ENCODE measurements around the gene PMFBP1.

PMFBP1 gene

GRCh38 chr16:72123426-72123825 is 48.5 kb downstream of the PMFBP1 start:
- TF ChIP-seq, protein P1, sequence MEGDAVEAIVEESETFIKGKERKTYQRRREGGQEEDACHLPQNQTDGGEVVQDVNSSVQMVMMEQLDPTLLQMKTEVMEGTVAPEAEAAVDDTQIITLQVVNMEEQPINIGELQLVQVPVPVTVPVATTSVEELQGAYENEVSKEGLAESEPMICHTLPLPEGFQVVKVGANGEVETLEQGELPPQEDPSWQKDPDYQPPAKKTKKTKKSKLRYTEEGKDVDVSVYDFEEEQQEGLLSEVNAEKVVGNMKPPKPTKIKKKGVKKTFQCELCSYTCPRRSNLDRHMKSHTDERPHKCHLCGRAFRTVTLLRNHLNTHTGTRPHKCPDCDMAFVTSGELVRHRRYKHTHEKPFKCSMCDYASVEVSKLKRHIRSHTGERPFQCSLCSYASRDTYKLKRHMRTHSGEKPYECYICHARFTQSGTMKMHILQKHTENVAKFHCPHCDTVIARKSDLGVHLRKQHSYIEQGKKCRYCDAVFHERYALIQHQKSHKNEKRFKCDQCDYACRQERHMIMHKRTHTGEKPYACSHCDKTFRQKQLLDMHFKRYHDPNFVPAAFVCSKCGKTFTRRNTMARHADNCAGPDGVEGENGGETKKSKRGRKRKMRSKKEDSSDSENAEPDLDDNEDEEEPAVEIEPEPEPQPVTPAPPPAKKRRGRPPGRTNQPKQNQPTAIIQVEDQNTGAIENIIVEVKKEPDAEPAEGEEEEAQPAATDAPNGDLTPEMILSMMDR (IDR thresholded peaks at IDR 0.05; ENCODE audit: extremely low read depth, insufficient read depth, missing control alignments) = no peak
- in situ Hi-C loops (cut with MboI; ENCODE audit: low pct_unique_long_range_greater_than_20kb, low sequenced_read_pairs, unreplicated experiment) = loop anchor here (10.0 kb wide), 1 partner anchor 341 kb away; no protein-coding TSS in a partner anchor
- no peak for DNase-seq (ENCODE audit: low spot score)

DNA sequence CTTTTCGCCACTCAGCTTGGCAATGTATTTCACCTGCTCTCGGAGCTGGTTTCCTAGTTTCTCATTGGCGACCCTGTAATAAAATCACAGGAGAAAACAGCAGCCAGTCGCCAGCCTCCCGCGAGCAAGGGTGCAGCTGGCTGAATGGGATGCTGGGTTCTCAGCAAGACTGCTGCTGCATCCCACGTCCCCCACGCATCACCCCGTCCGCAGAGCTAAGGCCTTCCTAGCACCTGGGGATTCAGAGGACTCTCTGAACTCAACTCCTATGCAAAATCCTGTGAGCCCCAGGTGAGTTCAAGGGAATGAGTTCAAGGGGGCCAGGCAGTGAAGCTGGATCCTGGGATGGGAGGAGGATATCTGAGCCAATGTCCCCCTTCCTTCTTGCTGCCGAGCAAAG is 49.0 kb downstream of the PMFBP1 start:
- in situ Hi-C loops (cut with MboI; ENCODE audit: low pct_unique_long_range_greater_than_20kb, low sequenced_read_pairs, unreplicated experiment) = loop anchor here (10.0 kb wide), 1 partner anchor 342 kb away; no protein-coding TSS in a partner anchor
- no peak for DNase-seq (ENCODE audit: low spot score)
- TF ChIP-seq, protein P1 (IDR thresholded peaks at IDR 0.05; ENCODE audit: extremely low read depth, insufficient read depth, missing control alignments) = no peak

DNA sequence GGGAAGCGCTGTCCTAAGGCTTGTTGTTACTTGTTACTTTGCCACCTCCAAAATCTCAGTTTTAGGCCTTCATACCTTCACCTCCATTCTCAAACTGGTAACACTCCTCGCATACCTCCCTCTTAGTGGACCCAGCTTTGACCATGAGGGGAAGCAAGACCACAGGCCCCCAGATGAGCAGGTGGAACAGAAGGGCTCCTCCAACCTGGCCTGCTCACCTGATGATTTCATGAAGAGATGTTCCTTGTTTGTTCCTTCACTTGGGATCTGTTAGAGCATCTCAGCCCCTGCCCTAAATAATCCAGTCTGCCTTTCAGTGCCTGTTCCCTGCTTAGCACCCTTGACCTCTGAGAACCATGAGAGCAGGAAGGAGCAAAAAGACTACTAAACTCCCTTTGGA is 49.6 kb downstream of the PMFBP1 start:
- TF ChIP-seq, protein P1 (IDR thresholded peaks at IDR 0.05; ENCODE audit: extremely low read depth, insufficient read depth, missing control alignments) = no peak
- in situ Hi-C loops (cut with MboI; ENCODE audit: low pct_unique_long_range_greater_than_20kb, low sequenced_read_pairs, unreplicated experiment) = loop anchor here (10.0 kb wide), 1 partner anchor 342 kb away; no protein-coding TSS in a partner anchor

GRCh38 chr16:72120026-72120425 is 51.9 kb downstream of the PMFBP1 start:
- no peak for DNase-seq (ENCODE audit: low spot score)
- in situ Hi-C loops (cut with MboI; ENCODE audit: low pct_unique_long_range_greater_than_20kb, low sequenced_read_pairs, unreplicated experiment) = loop anchor here (10.0 kb wide), 1 partner anchor 345 kb away; no protein-coding TSS in a partner anchor
- TF ChIP-seq, protein P1 (IDR thresholded peaks at IDR 0.05; ENCODE audit: extremely low read depth, insufficient read depth, missing control alignments) = no peak

More for the DNA sequence above, 49.6 kb downstream of the PMFBP1 start:
- no peak for DNase-seq (ENCODE audit: low spot score)

DNA sequence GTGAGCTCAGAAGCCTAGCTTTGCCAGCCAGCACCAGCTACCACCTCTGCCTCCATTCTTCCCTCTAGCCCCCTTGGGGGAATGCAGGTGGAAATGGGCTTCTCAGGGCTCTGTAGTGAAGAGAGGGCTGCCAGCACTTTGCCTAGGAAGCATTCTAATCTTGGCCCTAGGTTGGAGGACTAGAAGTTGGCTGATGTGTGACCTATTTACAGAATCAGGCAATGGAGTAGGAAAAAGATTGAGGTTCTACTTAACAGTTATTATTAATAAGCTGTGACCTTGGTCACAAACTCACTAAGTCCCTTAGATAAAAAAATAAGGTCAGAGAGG is 58.4 kb downstream of the PMFBP1 start:
- DNase-seq (ENCODE audit: low spot score) = no peak
- TF ChIP-seq, protein P1 (IDR thresholded peaks at IDR 0.05; ENCODE audit: extremely low read depth, insufficient read depth, missing control alignments) = no peak
- in situ Hi-C loops (cut with MboI; ENCODE audit: low pct_unique_long_range_greater_than_20kb, low sequenced_read_pairs, unreplicated experiment) = no loop called here

- DNase-seq (ENCODE audit: low spot score) = no peak
- in situ Hi-C loops (cut with MboI; ENCODE audit: low pct_unique_long_range_greater_than_20kb, low sequenced_read_pairs, unreplicated experiment) = no loop called here
- TF ChIP-seq, protein P1 (IDR thresholded peaks at IDR 0.05; ENCODE audit: extremely low read depth, insufficient read depth, missing control alignments) = no peak
Measured at GRCh38 chr16:72112906-72113615, 58.9 kb downstream of the PMFBP1 start.
